AG09319 (cell line): ENCODE results near the gene PAK4.
"Not testable (repeated sequence)": the region's sequence is repeated elsewhere in the genome, so short reads cannot be mapped to it uniquely, and the experiment has no call there.

Experiments
- DNase-seq: peaks from one replicate; pipeline ENCODE4 v3.0.0-alpha.2; 2010; ENCODE audit warnings: low read depth; ENCODE audit errors: extremely low read depth
- TF ChIP-seq, protein P1 (sequence below): IDR thresholded peaks from 2 replicates; pipeline ENCODE4 v1.5.1; 2011; ENCODE audit warnings: low read depth, mild to moderate bottlenecking, inconsistent platforms, low read length, moderate library complexity

Gene PAK4

DNA sequence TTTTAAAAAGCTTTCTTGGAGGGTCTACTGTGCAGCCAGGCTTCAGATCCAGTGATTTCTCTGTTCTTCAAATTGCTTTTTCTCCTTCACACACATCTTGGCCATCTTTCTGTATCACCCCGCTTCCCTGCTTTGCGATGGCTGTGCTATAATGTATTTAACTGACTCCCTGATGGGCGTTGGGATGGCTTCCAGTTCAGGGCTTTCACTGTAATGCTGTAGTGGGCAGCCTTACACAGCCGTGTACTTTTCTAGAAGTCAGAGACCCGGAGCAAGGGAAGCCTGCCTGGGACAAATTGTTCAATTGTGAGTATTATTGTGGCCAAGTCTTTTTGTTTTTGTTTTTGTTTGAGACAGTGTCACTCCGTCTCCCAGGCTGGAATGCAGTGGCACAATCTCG is 19.4 kb upstream of the PAK4 start:
- TF ChIP-seq, protein P1, sequence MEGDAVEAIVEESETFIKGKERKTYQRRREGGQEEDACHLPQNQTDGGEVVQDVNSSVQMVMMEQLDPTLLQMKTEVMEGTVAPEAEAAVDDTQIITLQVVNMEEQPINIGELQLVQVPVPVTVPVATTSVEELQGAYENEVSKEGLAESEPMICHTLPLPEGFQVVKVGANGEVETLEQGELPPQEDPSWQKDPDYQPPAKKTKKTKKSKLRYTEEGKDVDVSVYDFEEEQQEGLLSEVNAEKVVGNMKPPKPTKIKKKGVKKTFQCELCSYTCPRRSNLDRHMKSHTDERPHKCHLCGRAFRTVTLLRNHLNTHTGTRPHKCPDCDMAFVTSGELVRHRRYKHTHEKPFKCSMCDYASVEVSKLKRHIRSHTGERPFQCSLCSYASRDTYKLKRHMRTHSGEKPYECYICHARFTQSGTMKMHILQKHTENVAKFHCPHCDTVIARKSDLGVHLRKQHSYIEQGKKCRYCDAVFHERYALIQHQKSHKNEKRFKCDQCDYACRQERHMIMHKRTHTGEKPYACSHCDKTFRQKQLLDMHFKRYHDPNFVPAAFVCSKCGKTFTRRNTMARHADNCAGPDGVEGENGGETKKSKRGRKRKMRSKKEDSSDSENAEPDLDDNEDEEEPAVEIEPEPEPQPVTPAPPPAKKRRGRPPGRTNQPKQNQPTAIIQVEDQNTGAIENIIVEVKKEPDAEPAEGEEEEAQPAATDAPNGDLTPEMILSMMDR, result no peak
- no peak for DNase-seq

DNA sequence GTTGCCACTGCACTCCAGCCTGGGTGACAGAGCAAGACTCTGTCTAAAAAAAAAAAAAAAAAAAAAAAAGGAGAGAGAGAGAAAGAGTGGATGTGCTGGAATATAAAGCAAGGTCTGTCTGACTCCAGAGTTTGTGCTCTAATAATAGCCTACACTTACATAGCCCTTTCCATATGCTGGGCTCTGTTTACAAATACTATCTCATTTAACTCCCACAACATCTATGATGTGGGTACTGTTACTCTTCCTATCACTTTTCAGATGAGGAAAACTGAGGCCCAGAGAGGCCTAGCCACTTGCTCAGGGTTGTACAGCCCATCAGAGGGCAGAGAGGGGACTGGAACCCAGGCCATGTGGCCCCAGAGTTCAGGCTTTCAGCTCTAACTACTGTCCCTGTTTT is 15.9 kb upstream of the PAK4 start:
- no peak for DNase-seq
- TF ChIP-seq, protein P1, result no peak

DNA sequence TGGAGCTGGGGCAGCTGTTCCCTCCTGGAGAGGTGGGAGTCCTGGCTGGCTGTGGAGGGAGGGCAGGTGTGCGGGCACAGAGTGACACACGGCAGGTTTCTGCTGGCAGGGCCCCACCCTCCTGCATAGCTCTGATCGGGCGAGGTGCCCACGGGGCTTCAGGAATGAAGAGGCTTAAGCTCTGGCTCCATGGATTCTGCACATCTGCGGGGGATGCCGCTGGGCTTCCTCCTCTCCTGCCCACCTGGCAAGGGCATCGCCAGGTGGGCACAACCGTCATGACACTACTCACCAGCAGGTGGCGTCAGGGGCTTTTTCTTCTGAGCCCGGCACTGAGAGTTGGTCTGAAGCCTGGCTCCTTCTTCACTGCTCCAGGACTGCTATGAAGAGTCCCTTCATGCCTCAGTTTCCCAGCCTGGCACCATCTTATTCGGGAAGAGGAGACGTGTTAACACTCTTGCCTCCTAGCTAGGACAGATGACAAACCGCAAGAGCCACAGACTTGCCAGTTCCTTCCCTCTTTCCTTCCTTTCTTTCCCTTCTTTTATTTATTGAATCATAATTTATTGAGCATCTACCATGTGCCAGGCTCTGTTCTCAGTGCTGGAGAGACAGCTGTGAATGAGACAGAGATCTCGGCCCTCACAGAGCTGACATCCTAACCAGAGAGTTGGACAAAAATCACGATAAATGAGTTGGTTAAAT is 15.2 kb upstream of the PAK4 start:
- TF ChIP-seq, protein P1, result peak; percentile 76
- no peak for DNase-seq

DNA sequence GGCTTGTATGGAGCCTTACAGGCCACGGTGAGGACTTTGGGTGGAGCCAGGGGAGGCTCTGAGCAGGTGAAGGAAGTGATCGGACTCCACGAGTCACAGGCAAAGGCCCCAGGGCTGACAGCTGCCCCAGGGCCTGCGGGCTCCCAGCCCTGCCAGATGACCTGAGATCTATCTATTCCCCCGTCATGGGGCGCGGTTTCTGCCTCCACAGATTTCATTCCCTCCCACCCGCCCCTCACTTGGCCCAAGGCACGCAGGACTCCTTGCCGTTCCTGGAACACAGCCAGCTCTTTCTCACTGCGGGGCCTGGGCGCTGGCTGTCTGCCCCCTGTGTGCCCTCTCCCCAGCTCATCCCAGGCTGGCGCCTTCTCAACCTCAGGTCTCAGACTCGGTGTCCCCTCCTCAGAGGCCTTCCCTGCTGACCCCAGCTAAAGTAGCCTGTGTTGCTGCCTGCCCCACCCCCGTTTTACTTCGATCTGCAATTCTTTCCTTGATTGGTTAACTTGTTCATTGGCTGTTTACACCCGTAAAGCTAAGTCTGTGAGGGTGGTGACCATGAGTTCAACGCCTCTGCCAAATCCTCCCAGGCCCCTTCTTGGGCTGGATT is 13.9 kb upstream of the PAK4 start:
- TF ChIP-seq, protein P1, result no peak
- no peak for DNase-seq

DNA sequence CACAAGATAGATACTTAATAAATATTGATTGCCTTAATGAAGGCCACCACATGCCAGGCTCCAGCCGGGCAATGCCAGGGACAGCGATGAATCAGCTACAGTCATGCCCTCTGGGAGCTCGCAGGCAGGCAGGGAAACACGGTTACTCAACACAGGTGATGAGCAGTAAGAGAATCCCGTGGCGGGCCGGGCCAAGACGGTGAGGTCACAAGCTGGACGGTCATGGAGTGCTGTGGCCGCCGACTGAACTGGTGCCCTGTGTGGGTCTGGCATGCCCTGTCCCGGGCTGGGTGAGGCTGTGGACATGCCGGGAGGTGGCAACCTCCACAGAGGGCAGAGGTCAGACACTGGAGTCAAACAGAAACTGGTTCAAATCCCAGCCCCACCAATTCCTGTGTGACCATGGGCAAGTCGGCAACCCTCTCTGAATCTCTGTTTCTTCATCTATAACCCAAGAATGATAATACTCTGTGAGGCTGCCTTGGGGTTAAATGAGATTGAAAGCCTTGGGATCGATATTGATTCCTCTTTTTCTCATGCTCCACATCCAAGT is 13.2 kb upstream of the PAK4 start:
- no peak for DNase-seq
- TF ChIP-seq, protein P1, result no peak

DNA sequence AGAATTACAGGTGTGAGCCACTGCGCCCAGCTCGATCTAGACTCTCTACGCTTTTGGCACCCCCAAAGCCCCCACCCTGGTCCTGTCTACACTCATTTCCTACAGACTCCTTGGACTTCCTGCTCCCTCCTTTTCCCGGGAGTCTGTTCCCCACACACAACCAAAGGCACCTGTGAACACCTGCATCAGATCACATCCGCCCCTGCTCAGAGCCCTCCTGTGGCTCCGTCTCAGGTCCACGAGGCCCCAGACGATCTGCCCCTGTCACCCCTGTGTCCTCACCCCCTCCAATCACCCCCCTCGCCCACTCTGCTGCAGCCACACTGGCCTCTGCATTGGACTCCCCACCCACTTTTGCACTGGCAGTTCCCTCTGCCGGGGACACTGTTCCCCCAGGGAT is 12.4 kb upstream of the PAK4 start:
- TF ChIP-seq, protein P1, result no peak
- no peak for DNase-seq

DNA sequence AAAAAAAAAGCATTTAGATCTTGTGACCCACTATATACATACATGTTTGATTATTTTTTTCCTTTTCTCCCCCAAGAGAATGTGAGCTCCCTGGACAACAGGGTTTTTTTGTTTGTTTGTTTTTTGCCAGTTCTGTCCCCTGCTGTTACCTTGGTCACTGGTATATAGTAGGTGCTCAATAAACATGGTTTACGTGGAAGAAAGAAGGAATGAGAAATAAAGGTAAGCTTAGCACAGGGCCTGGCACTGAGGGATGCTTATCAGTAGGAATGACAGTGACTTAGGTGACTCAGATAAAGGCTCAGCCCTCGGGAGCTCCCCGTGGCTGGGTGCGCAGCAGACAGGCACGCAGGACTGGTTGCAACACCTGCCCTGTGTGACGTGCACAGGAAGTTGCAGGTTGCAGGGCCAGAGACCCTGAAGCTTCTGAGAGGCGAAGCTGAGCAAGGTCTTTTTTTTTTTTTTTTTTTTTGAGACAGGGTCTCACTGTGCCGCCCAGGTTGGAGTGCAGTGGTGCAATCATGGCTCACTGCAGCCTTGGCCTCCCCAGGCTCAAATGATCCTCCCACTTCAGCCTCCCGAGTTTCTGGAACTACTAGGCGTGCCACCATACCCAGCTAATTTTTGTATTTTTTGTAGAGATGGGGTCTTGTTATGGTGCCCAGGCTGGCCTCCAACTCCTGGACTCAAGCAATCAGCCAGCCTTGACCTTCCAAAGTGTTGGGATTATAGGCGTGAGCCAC is 10.3 kb upstream of the PAK4 start:
- TF ChIP-seq, protein P1, result no peak
- DNase-seq, result no peak

DNA sequence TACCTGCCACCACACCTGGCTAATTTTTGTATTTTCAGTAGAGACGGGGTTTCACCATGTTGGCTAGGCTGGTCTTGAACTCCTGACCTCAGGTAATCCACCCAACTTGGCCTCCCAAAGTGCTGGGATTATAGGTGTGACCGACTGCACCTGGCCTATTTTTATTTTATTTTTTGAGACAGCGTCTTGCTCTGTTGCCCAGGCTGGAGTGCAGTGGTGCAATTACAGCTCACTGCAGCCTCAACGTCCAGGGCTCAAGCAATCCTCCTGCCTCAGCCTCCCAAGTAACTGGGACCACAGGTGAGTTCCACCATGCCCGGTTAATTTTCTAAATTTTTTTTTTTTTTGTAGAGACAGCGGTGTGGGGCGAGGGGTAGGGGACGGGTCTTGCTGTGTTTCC is 8.6 kb upstream of the PAK4 start:
- DNase-seq, result not testable (repeated sequence)
